ENCODE measurements around the gene UNC45A. TPM values are rescaled to one million over a fixed set of nuclear protein-coding genes. Genes with fewer than 3 reads are reported as not detected.

UNC45A gene
- total RNA-seq, 1 donor, result 14.4 TPM

GRCh38 chr15:90955624-90956273 is 20.7 kb downstream of the UNC45A start:
- H3K9me3 ChIP-seq (ENCODE audit: low read depth, low read length), result no peaks in the 10 kb centered on the region
- H3K27me3 ChIP-seq (ENCODE audit: insufficient read depth, low read length), result no peaks in the 10 kb centered on the region
- peak overlapping the region; percentile 93 for H3K4me3 ChIP-seq (ENCODE audit: low read length)
- peaks cover 24% of the 10 kb centered on the region for H3K4me1 ChIP-seq (ENCODE audit: insufficient read depth, low read length)

DNA sequence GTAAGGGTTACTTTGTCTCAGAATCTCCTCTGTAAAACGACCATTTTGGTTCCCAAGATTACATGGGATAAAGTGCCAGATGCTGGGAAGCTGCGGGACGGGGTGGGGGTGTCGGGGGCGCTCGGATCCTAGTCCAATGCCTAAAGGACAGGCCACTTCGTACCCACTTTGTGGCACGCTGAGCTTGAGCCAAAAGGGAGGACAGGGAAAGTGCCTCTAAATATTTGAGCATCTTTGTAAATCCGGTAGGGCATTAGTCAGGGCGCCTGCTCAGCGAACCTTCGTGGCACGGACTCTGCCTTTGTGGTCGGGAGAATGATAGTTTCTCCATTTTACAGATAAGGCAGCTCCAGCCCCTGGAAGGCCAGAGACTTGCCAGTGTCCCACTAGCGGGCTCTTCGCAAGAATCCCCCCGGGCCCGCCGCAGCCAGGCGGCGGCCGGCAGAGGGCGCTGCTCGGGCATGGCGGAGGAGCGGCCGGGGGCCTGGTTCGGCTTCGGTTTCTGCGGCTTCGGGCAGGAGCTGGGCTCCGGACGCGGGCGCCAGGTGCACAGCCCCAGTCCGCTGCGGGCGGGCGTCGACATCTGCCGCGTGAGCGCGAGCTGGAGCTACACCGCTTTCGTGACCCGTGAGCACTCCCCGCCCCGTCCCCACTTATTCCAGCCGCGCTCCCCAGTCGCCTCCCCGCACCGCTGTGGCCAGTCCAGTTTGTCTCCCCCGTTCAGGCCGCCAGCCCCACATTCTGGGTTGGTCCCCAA is 21.4 kb downstream of the UNC45A start:
- peak overlapping the region; percentile 30 for H3K4me3 ChIP-seq (ENCODE audit: low read length)
- H3K9me3 ChIP-seq (ENCODE audit: low read depth, low read length), result no peaks in the 10 kb centered on the region
- peaks cover 24% of the 10 kb centered on the region for H3K4me1 ChIP-seq (ENCODE audit: insufficient read depth, low read length)
- no peaks in the 10 kb centered on the region for H3K27me3 ChIP-seq (ENCODE audit: insufficient read depth, low read length)

- H3K4me1 ChIP-seq (ENCODE audit: insufficient read depth, low read length), result peaks cover 24% of the 10 kb centered on the region
- H3K27me3 ChIP-seq (ENCODE audit: insufficient read depth, low read length), result no peaks in the 10 kb centered on the region
- no peaks in the 10 kb centered on the region for H3K9me3 ChIP-seq (ENCODE audit: low read depth, low read length)
- no peak overlapping the region for H3K4me3 ChIP-seq (ENCODE audit: low read length)
Measured at GRCh38 chr15:90957031-90957790, 22.1 kb downstream of the UNC45A start.

- Histone ChIP-seq H3K27me3 (ENCODE audit: insufficient read depth, low read length) (no peaks in the 10 kb centered on the region), H3K9me3 (ENCODE audit: low read depth, low read length) (no peaks in the 10 kb centered on the region), H3K4me3 (ENCODE audit: low read length) (no peak overlapping the region), H3K4me1 (ENCODE audit: insufficient read depth, low read length) (peaks cover 24% of the 10 kb centered on the region)
Measured at GRCh38 chr15:90957791-90958190, 22.7 kb downstream of the UNC45A start.

- H3K9me3 ChIP-seq (ENCODE audit: low read depth, low read length), result no peaks in the 10 kb centered on the region
- H3K4me1 ChIP-seq (ENCODE audit: insufficient read depth, low read length), result peaks cover 23% of the 10 kb centered on the region
- H3K27me3 ChIP-seq (ENCODE audit: insufficient read depth, low read length), result no peaks in the 10 kb centered on the region
- H3K4me3 ChIP-seq (ENCODE audit: low read length), result no peak overlapping the region
Measured at GRCh38 chr15:90959028-90959595, 24.0 kb downstream of the UNC45A start.

DNA sequence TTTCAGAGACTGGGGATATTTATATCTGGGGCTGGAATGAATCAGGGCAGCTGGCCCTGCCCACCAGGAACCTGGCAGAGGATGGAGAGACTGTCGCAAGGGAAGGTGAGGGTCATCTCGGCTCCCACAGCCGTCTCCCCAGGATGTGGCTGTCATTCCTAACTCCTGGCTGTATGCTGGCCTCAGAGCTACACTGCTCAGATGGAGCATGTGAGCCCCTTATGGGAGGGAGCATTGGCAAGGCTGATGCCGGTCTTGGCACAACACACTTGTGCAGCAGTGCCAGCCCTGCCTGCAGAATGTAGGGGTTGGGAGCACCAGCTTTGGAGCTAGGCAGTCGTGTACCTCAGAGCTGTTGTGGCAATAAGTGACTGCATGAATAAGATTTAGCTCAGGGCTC is 24.8 kb downstream of the UNC45A start:
- no peaks in the 10 kb centered on the region for H3K9me3 ChIP-seq (ENCODE audit: low read depth, low read length)
- H3K4me1 ChIP-seq (ENCODE audit: insufficient read depth, low read length), result peaks cover 18% of the 10 kb centered on the region
- H3K27me3 ChIP-seq (ENCODE audit: insufficient read depth, low read length), result no peaks in the 10 kb centered on the region
- H3K4me3 ChIP-seq (ENCODE audit: low read length), result no peak overlapping the region

- H3K4me3 ChIP-seq (ENCODE audit: low read length), result no peak overlapping the region
- H3K4me1 ChIP-seq (ENCODE audit: insufficient read depth, low read length), result peaks cover 12% of the 10 kb centered on the region
- no peaks in the 10 kb centered on the region for H3K27me3 ChIP-seq (ENCODE audit: insufficient read depth, low read length)
Measured at GRCh38 chr15:90960298-90961091, 25.4 kb downstream of the UNC45A start.

DNA sequence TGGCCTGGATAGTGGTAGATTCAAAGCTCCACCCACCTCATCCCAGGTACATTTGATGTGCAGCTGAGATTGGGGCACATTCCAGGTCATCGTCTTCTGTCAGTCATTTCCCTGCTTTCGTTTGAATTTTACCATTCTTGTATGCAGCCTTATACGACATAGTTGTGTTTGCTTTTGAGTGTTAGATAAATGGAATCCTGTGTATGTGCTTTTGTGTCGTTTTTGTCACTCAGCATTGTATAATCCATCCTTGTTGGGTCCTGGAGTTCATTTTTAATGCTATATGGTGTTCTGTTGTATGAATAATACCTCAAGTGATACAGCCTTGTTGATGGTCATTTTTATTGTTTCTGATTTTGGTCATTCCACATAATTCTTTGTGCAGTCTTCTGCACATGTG is 26.9 kb downstream of the UNC45A start:
- Histone ChIP-seq H3K9me3 (ENCODE audit: low read depth, low read length) (no peaks in the 10 kb centered on the region), H3K27me3 (ENCODE audit: insufficient read depth, low read length) (no peaks in the 10 kb centered on the region), H3K4me3 (ENCODE audit: low read length) (no peak overlapping the region), H3K4me1 (ENCODE audit: insufficient read depth, low read length) (no peaks in the 10 kb centered on the region)

More at GRCh38 chr15:90960298-90961091, 25.4 kb downstream of the UNC45A start:
- no peaks in the 10 kb centered on the region for H3K9me3 ChIP-seq (ENCODE audit: low read depth, low read length)

- H3K4me3 ChIP-seq (ENCODE audit: low read length), result no peak overlapping the region
- H3K4me1 ChIP-seq (ENCODE audit: insufficient read depth, low read length), result no peaks in the 10 kb centered on the region
- H3K9me3 ChIP-seq (ENCODE audit: low read depth, low read length), result no peaks in the 10 kb centered on the region
- no peaks in the 10 kb centered on the region for H3K27me3 ChIP-seq (ENCODE audit: insufficient read depth, low read length)
Measured at GRCh38 chr15:90966262-90966661, 31.2 kb downstream of the UNC45A start.

DNA sequence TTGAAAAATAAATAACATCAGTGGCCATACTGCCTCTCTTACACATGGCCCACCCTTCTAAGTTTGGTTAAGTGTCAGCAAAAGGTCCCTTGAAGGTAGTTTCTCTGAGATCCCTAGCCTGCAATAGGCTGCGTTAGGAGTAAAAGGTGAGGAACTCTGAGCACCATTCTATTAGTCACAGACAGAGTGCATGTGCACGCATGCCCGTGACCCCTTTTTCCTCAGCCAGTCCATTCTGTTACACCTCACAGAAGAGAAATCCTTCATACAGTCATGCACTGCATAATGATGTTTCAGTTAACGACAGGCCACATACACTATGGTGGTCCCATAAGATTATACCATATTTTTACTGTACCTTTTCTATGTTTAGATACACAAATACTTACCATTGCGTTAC is 32.1 kb downstream of the UNC45A start:
- H3K4me1 ChIP-seq (ENCODE audit: insufficient read depth, low read length), result no peaks in the 10 kb centered on the region
- H3K27me3 ChIP-seq (ENCODE audit: insufficient read depth, low read length), result no peaks in the 10 kb centered on the region
- no peak overlapping the region for H3K4me3 ChIP-seq (ENCODE audit: low read length)
- H3K9me3 ChIP-seq (ENCODE audit: low read depth, low read length), result no peaks in the 10 kb centered on the region

- no peaks in the 10 kb centered on the region for H3K4me1 ChIP-seq (ENCODE audit: insufficient read depth, low read length)
- H3K9me3 ChIP-seq (ENCODE audit: low read depth, low read length), result no peaks in the 10 kb centered on the region
- no peak overlapping the region for H3K4me3 ChIP-seq (ENCODE audit: low read length)
- H3K27me3 ChIP-seq (ENCODE audit: insufficient read depth, low read length), result no peaks in the 10 kb centered on the region
Measured at GRCh38 chr15:90968434-90968833, 33.3 kb downstream of the UNC45A start.

DNA sequence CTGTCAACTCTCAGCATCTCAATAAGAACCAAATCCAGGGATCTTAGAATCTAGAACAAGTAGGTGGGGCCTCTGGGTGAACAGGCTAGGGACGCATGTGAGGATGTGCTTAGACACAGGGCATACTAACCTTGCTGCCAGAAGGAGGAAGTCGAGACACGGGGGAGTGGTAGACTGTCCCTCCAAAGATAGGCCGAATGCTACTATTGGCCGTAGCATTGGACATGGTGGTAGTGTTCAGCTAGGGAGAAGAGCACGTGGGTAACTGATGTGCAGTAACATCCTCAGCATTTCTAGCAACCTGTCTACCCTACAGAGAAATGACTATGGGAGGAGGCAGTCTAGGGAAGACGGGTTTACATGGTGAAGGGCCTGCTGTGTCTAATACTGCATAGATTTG is 35.2 kb downstream of the UNC45A start:
- Histone ChIP-seq H3K9me3 (ENCODE audit: low read depth, low read length) (no peaks in the 10 kb centered on the region), H3K4me3 (ENCODE audit: low read length) (no peak overlapping the region), H3K4me1 (ENCODE audit: insufficient read depth, low read length) (no peaks in the 10 kb centered on the region), H3K27me3 (ENCODE audit: insufficient read depth, low read length) (no peaks in the 10 kb centered on the region)

- Histone ChIP-seq H3K27me3 (ENCODE audit: insufficient read depth, low read length) (no peaks in the 10 kb centered on the region), H3K9me3 (ENCODE audit: low read depth, low read length) (no peaks in the 10 kb centered on the region), H3K4me1 (ENCODE audit: insufficient read depth, low read length) (no peaks in the 10 kb centered on the region), H3K4me3 (ENCODE audit: low read length) (no peak overlapping the region)
Measured at GRCh38 chr15:90972133-90972532, 37.0 kb downstream of the UNC45A start.

GRCh38 chr15:90974216-90974615 is 39.1 kb downstream of the UNC45A start:
- Histone ChIP-seq H3K4me3 (ENCODE audit: low read length) (no peak overlapping the region), H3K9me3 (ENCODE audit: low read depth, low read length) (no peaks in the 10 kb centered on the region), H3K27me3 (ENCODE audit: insufficient read depth, low read length) (no peaks in the 10 kb centered on the region), H3K4me1 (ENCODE audit: insufficient read depth, low read length) (no peaks in the 10 kb centered on the region)
